ENCODE results near the gene RDH11. TPM values are rescaled to one million over a fixed set of nuclear protein-coding genes. Genes with fewer than 3 reads are reported as not detected.

The RDH11 gene
- total RNA-seq, 1 donor from 2014 or later, result 12.5 TPM

Other genes starting within 250 kb of the RDH11 start
- gene TMEM229B, start 207.0 kb downstream of the RDH11 start, total RNA-seq, result 2.2 TPM
- 5.5 TPM for gene PLEKHH1, start 162.5 kb downstream of the RDH11 start, total RNA-seq
- gene PIGH, start 95.5 kb downstream of the RDH11 start, total RNA-seq, result 11.2 TPM
- 0.99 TPM for gene ARG2, start 75.8 kb downstream of the RDH11 start, total RNA-seq
- gene VTI1B, start 21.1 kb downstream of the RDH11 start, total RNA-seq, result 133 TPM
- gene RDH12, start 6.1 kb upstream of the RDH11 start, total RNA-seq, result not detected
- 15.5 TPM for gene ZFYVE26, start 120.8 kb upstream of the RDH11 start, total RNA-seq
- 3.2 TPM for gene RAD51B, start 124.0 kb upstream of the RDH11 start, total RNA-seq

Measured in left ventricle myocardium superior (tissue), 1 donor.